HepG2 (cell line): ENCODE results near the gene INTS1. TPM values are rescaled to one million over a fixed set of nuclear protein-coding genes. Genes with fewer than 3 reads are reported as not detected.

Experiments used
- MAX ChIP-seq: IDR thresholded peaks from 2 replicates; pipeline ENCODE4 v1.6.1; 2012; ENCODE audit warnings: inconsistent platforms
- MED1 ChIP-seq: sonication (generic); formaldehyde crosslinking; IDR thresholded peaks from 2 replicates; pipeline ENCODE4 v1.4.0; 2020; ENCODE audit warnings: missing genetic modification reagents
- MIXL1 ChIP-seq: IDR thresholded peaks from 2 replicates; pipeline ENCODE4 v1.6.1; 2016
- MLXIP ChIP-seq: sonication (generic); formaldehyde crosslinking; IDR thresholded peaks from 2 replicates; pipeline ENCODE4 v1.9.0; 2021; ENCODE audit warnings: missing genetic modification reagents, borderline replicate concordance
- PPARG ChIP-seq: conservative IDR thresholded peaks from 2 replicates; pipeline ENCODE4 v1.6.1; 2016; ENCODE audit warnings: missing biosample characterization, missing genetic modification reagents
- PTBP1 ChIP-seq: fragments of 200-400 bp; formaldehyde crosslinking; IDR thresholded peaks from 2 replicates; pipeline ENCODE4 v1.6.1; 2018; ENCODE audit warnings: low read length, low read depth; ENCODE audit not compliant: poor library complexity, severe bottlenecking
- SKI ChIP-seq: fragments of 450-650 bp; IDR thresholded peaks from one replicate; pipeline ENCODE4 v1.6.1; 2018; ENCODE audit warnings: mild to moderate bottlenecking; ENCODE audit not compliant: partially characterized antibody
- ZHX1 ChIP-seq: sonication (generic); formaldehyde crosslinking; IDR thresholded peaks from 2 replicates; pipeline ENCODE4 v1.8.1; 2022; ENCODE audit warnings: low read depth, mild to moderate bottlenecking, missing genetic modification reagents
- ZNF121 ChIP-seq: sonication (generic); formaldehyde crosslinking; IDR thresholded peaks from 2 replicates; pipeline ENCODE4 v1.5.0; 2020; ENCODE audit warnings: mild to moderate bottlenecking, missing genetic modification reagents
- ZNF256 ChIP-seq: sonication (generic); formaldehyde crosslinking; conservative IDR thresholded peaks from 2 replicates; pipeline ENCODE4 v1.4.0; 2020; ENCODE audit warnings: missing genetic modification reagents
- ZNF503 ChIP-seq: sonication (generic); formaldehyde crosslinking; IDR thresholded peaks from 2 replicates; pipeline ENCODE4 v1.4.0; 2020; ENCODE audit warnings: missing genetic modification reagents
- ZNF546 ChIP-seq: sonication (generic); formaldehyde crosslinking; conservative IDR thresholded peaks from 2 replicates; pipeline ENCODE4 v1.8.1; 2023; ENCODE audit warnings: mild to moderate bottlenecking, missing genetic modification reagents
- ZNF607 ChIP-seq: sonication (generic); formaldehyde crosslinking; IDR thresholded peaks from 2 replicates; pipeline ENCODE4 v1.5.1; 2020; ENCODE audit warnings: missing genetic modification reagents, mild to moderate bottlenecking, borderline replicate concordance
- ZNF646 ChIP-seq: sonication (generic); formaldehyde crosslinking; IDR thresholded peaks from 2 replicates; pipeline ENCODE4 v1.9.0; 2021; ENCODE audit warnings: mild to moderate bottlenecking, missing genetic modification reagents
- polyA plus RNA-seq, 8 experiments: library from polyadenylated mRNA; depleted of rRNA in 3 of 8; stranded (reverse) in 7 of 8; unstranded in 1 of 8; fragments of >200 nt; fragmentation: Illumina TruSeq in 4 of 8; extraction: Trizol in 4 of 8; gene quantifications; 2 replicates each; pipeline versions ENCODE4 v1.2.1 to v1.2.3, GENCODE V29; 2011 to 2016; ENCODE audit warnings: low read depth in 4 of 8, missing spikeins in 1 of 8, mixed read lengths in 1 of 8; ENCODE audit not compliant: insufficient read depth in 1 of 8
- total RNA-seq, 5 experiments: library from RNA; depleted of rRNA; stranded (reverse); fragments of >200 nt; fragmentation: Illumina TruSeq; extraction: Trizol; gene quantifications; 2 replicates each; pipeline ENCODE4 v1.2.3, GENCODE V29; 2016; ENCODE audit warnings: low read depth in 1 of 5

The INTS1 gene
- total and polyA plus RNA-seq, 2 of the 13 experiments (the other 11 are each of a cell fraction or from before 2014, with no cell fraction given): 13.7 to 29.0 TPM

- TF ChIP-seq MAX: no peak
- TF ChIP-seq ZNF121 (CRISPR knock-in tag): 0 out of 2 replicates have a peak, but pooled peaks have one; percentile 19
- no peak for TF ChIP-seq ZHX1
- peak; percentile 52 for TF ChIP-seq SKI
- TF ChIP-seq MLXIP (CRISPR knock-in tag): no peak
- no peak for TF ChIP-seq ZNF546 (CRISPR knock-in tag)
- TF ChIP-seq PPARG (CRISPR knock-in tag): peak; percentile 61; the same call in 1 of the 2 replicates
- no peak for TF ChIP-seq MIXL1
- TF ChIP-seq MED1: peak; percentile 56; the same call in 1 of the 2 replicates
- no peak for TF ChIP-seq PTBP1
- no peak for TF ChIP-seq ZNF646 (CRISPR knock-in tag)
- no peak; the same call in 1 of the 2 replicates for TF ChIP-seq ZNF256 (CRISPR knock-in tag)
- no peak for TF ChIP-seq ZNF607 (CRISPR knock-in tag)
- TF ChIP-seq ZNF503 (CRISPR knock-in tag): no peak; the same call in 1 of the 2 replicates
These were observed 37.5 kb downstream of the INTS1 start (continued) for GRCh38 chr7:1466524-1467271.
